ENCODE results near the gene HOXB9.

The HOXB9 gene

DNA sequence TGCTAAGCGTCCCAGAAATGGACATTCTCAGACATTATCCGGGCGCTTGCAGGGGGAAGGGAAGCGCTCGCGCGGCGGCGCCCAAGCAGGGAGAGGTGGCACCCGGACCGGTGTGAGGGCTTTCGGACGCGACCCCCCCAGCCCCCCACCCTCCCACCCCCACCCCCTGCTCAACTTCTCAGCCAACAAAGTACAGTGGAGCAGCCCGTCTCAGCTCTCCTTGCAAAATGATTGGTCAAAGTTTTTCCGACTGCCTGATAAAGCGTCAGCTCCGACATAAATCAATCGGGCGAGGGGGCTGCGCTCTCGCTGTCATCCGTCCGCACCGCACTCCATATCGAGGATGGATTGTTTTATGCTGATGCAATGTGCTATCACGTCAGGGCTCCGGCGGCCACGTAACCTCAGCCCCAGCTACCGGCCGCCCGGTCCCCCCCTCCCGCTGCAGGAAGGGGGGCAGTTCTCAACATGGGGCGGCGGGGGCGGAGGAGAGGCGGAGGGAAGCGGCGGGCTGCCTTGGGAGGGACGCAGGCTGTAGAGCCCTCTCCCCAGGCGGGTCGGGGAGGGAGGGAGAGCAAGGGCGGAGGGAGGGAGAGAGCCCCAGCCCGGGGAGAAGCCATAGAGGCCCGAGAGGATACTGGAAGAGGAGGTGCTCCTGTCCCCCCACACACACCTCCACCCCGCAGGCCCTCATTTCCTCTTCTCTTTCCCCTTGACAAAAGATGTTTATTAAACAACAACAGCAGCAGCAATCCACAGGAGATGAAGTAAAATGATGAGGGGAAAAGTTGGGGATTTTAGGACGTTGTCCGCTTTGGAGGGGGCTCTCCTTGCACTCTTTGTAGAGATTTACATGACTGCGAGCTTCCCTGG is at the start of gene HOXB9:
Gene HOXB9 (minus strand): TSS at position 114 of the 873 bp plus-strand sequence. CDS start 89 bp downstream, at position 25.
- DNase-seq, result peak; percentile 63

DNA sequence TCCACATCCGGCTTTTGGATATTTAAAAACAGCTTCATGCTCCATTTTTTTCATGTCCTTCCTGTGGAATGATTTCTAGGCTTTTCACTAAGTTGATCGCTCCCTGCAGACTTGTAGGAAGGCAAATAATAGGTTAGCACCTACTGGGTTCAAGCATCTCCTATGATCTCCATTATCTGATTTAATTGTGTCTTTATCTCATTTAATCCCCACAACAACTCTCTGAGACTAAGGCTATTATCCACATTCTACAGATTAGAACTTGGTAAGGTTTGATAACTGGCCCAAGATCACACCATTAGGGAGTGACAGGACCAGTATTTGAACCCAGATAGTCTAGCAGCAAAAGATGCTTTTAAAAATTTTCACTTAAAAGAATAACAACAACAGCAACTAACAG is 46.2 kb upstream of the HOXB9 start:
- no peak for DNase-seq

DNA sequence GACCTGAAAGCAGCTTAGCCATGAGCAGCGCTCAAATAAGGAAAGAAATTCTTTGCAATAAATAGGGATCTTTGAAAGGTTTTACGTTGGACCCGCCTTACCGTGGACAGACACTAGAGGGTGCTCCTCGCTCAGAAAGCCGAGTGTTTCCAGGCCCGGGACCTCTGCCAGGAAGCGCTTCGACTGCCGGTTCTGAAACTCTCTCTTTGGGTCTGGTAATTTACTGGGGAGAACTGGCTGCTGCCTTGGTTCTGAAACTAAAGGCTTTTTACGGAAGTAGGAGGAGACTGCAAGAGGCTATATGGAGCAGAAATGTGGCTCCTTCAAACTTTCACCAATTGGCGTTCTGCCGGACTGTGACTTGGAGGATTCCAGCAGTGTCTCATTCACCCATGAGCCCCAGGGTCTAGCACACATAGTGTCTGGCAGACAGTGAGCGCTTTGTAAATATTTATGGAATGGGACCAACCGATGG is 45.6 kb upstream of the HOXB9 start:
- peak; percentile 78 for DNase-seq

DNA sequence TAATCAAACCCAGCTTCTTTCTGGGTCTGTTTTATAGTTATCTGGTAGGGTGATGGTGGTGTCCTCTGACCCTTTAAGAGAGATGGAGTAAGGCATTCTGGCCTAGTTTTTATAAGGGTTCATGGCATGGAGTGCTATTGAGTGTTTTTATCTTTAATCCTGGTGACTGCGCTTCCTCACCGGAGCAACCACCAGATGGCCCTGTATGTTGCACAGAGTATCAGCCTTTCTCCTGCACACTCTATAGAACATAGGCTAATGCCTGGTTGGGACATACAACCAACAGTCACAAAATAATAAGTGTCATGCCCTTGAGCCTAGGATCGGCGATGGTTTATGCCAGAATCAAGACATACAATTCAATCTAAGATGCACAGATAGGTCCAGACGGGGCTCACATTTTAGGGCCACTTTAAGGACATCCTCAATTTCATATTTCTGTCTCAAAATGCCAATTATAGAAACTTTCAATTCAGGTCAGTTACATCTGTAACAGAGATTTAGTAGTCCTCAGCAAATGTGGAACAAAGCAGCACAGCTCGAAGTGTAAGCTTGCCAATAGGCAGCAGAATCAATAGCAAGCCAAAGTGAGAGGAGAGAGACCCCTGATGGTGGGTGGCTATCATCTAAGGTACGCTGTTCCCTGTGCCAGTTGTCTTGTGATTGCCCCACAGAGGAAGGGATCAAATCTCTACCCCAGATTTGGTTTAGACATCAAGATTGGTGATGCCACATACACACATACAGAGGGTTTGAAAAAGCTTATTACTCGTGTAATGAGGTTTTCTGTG is 37.2 kb upstream of the HOXB9 start:
- DNase-seq, result no peak

DNA sequence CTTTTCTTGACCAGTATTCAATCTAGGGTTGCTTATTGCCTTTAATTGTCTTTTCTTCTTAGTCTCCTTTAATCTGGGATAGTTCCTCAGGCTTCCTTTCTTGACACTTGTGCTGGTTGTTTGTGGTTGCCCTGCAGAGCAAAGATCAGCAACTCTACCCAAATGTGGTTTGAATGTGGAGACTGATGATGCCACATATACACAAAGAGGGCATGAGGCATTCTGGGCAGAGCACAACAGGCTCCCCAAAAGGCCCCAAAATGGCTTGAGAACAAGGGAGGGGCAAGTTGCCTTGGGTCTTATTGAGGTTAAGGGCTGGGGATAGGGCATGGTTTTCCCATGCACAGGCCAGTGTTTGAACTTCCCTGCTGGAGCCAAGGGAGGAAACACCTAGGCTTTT is 29.8 kb upstream of the HOXB9 start:
- DNase-seq, result no peak

DNA sequence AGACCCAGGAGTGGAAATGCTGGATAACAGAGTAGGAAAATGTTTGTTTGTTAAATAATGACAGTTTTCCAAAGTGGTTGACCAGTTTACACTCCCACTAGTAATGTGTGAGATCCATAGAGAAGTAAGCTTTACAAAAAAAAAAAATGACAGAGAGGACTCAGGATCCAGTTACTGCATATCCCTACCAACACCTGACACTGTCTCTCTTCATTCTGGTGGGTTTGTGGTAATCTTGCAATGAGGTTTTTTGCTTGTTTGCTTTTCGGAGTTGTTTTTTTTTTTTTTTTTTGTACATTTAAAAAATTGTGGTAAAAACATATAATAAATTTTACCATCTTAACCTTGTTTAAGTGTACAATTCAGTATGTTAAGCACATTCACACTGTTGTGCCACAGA is 23.6 kb upstream of the HOXB9 start:
- no peak for DNase-seq

DNA sequence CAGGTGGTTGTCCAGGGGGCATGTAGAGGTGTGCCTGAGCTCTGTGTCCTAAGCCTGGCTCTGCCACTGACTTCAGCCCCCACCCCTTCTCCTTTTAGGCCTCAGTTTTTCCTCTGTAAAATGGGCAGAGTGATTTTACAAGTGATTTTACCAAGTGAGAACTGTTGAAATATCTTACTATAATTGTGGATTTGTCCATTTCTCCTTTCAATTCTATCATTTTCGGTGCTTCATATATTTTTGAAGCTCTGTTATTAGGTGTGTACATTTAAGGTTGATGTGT is 21.7 kb upstream of the HOXB9 start:
- DNase-seq, result no peak

DNA sequence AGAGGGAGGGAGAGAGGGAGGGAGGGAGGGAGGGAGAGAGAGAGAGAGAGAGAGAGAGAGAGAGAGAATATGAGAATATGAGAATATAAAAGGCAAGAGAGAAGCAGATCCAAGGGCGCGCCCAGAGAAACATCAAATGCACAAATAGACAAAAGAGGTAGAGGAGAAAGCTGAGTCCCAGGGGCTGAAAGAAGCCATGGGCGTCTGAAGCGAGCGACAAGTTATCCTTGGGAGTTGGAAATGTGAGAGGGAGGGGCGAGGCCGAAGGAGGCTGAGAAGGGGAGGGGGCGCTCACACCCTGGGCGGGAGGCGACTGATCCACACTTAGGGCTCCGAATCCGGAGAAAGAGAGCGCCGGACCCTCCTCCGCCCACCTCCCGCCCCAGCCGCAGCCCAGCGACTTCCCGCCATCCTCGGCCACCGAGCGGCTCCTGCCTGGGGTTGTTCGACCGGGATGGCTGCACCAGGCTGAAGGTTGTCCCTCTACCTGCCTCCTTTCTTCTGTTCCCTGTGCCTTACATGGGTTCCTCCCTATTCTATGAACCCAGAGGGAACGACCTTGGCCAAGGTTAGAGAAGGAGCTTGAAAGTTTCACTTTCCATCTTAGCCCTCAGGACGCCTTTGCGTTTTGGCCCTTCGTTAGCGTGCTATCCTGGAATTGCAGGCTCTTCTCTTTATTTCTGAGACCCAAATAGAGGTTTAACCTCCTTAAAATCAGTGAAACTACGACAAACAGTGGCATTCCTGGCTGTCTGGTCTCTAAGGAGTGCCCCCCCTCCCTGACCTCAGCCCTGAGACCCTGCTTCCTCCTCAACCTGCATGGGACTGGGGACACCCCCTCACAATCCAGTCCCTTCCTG is 21.2 kb upstream of the HOXB9 start:
- no peak for DNase-seq

DNA sequence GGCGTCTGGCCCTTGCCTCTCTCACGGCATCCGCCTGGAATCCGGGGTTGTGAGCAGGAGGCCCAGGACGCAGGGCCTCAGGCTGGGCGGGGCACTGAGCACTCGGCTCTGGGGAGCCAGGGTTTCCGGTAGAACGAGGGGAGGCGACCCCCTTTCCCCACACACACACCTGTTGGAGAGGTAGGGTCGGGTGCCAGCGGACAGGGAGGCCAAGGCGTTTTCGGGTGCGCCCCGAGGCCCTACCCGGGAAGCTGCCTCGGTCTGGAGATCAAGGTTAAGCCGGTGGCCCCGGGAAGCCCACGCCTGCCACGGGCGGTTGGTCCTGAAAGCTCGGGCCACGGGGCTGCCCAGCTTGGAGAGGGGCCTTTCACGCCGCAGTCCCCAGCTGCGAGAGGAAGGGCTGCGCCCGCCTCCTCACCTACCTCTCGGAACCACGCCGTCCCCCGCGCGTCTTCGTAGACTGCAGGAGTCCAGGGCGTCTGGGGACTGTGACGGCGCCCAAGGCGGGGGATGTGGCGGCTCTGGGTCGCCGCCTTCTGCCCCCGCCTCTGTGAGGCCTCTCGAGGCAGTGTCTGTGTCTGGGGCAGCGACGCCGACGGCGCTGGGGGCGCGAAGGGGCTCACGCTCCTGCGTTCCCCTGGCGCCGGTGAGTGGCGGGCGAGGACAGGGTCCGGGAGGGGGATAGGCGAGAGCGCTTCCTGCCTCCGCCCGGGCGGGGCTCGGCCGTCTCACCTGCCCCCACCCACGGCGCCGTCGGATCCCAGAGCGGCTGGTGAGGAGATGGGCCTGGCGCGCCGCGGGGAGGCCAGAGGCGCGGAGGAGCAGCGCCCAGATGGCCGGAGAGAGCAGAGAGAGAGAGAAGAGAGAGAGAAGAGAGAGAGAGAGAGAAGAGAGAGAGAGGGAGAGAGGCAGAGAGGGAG is 20.3 kb upstream of the HOXB9 start:
- DNase-seq, result peak; percentile 46

DNA sequence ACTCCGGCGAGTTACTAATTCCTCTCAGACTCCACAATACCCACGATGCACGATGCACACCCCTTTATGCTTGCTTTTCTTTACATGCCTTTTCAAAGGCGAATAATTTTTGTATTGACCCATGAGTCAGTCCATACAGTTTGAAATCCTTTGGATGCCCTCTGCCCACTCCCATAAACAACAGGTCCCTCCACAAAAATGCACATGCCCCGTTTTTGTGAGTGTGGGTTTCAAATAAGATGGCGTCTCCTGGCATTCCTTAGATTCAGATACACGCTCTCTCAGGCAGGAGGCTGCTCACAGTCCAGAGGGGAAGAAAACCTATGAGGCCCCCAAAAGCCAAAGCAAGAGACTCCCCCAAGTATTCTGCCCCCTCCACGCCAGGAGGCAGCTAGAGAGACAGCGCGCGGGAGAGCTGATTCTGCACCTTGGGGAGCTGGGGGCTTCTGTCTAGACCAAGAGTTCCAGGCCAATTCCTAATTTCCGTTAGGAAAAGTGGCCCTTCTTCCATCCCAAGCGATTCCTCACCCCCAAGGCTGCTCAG is 19.6 kb upstream of the HOXB9 start:
- no peak for DNase-seq

DNA sequence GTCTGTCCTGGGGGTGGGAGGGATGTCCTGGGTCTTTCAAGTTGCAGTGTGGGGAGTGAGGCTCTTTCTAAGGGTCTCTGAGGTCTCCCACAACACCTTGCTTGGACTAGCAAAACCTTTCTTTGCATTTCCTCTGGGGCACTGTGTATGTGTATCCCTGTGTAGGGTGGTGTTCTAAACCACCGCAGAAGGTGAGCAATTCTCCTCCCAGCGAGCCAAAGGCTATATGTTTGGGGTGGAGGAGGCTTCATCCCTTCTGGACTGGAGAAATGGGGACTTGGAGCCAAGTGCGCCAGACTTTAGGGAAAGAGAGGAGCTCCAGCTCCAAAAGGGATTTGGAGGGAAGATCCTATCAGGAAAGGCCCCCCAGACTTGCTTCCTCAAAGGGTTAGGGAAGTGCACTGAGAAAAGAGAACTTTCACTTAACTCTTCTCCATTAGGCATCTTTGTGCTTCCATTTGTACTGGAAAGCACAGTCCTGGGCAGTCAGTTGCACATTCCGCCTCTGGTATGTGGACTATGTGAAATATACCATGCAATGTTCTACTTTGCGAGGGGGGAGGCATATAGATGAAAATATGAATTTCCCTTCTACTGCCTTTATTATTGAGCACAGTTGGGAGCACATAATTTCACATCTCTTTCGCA is 18.9 kb upstream of the HOXB9 start:
- DNase-seq, result no peak

DNA sequence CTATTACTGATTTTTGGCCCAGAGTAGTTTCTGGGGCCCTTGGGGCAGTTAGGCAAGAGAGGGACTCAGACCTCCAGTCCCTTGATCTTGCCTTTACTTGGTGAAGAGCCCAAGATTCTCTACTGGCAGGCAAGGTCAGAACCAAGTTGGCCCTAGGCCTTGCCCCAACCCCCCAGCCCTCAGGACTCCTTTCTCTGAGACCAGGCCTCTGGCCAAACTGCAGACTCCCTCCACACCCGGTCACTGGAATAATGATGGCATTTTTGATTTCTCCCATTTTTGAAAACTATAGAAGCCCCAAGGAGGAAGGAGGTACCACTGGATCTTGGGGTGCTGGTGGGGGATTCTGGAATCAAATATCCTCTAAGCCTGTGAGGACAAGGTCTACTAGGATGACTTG is 18.0 kb upstream of the HOXB9 start:
- no peak for DNase-seq

DNA sequence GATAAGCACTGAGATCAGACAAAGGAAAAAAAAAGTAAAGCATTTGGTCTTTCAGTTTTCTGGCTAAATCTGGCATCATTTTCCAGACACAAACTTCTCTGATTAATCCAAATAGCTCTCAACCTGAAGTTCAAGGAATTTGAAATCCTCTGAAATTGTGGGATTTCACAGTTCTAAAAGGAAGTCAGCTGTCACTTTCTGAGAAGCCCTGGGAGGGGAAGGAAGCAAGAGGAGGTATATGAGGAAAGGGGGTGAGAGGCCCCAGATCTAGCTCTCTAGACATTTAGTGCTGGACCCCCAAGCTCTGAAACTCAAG is 17.5 kb upstream of the HOXB9 start:
- DNase-seq, result no peak

DNA sequence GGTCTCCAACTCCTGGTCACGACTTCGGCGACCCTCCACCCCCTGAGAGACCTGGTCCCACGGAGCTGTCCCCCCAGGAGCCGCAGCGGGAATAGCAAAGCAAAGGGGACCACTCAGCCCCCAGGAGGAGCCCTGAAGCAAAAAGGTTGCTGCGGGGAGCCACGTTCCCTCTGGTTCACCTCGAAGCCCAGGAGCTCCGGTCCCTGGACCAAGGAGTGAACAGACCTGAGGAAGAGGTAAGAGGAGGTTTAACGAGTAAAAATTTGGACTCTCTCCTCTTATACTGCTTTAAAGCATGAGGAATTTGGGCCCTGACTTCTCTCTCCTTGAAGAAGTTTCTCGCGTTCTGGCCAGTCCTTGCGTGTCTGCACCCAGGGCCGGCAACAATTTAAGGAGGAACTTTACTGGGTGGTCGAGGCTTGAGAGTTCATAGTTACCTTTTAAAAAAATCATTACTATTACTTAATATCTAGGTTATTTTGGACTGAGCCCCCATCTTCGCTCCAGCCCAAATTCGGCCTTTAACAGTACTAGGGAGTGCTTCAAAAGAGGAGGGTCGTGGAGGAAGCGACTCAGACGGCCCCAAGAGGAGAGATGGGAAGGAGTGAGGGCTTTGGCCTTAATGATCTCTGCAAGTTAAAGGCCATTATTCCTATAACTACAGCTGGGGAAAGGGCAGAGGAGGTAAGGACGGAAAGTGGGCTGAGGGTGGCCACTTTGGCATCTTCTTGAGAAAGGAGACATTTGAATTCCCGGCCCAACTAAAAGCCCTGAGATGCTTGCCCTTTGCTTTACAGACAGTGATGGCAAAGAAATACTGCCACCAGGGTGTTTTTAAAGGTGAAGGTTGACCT is 16.9 kb upstream of the HOXB9 start:
- no peak for DNase-seq

DNA sequence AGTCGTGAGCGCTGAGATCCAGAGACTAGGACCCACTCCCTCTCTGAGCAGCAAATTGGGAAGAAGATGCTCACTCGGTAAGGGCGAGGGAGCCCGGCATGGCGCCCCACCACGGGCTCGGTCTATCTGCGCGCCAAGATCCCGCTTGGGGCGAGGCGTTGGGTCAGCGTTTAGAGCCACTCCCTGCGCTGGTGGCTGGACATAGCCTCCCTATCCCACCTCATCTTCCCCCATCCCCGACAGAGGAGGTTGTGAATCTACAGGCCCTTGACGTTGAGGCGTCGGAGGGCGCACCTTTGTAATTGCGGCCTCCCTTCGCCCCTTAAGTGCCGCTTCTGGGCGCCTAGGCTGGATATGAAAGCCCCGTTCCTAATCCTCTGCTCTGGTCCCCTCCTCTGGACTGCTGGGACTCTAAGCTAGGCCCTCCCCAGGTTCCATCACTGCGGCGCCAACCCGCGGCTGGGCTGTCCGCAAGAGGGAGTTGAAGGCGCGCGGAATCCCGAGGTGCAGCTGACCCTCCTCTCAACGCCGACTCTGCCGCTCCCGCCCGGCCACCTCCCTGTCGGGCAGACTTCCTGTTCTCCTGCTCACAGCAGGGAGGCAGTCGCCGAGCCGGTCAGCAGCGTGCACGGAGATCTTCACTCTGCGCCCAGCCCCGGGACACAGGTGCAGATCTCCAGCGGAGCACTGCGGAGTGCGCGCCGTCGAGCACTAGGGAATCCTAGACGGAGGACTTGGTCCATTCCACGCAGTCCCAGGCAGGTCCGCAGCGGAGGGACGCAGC is 16.1 kb upstream of the HOXB9 start:
- DNase-seq, result no peak

DNA sequence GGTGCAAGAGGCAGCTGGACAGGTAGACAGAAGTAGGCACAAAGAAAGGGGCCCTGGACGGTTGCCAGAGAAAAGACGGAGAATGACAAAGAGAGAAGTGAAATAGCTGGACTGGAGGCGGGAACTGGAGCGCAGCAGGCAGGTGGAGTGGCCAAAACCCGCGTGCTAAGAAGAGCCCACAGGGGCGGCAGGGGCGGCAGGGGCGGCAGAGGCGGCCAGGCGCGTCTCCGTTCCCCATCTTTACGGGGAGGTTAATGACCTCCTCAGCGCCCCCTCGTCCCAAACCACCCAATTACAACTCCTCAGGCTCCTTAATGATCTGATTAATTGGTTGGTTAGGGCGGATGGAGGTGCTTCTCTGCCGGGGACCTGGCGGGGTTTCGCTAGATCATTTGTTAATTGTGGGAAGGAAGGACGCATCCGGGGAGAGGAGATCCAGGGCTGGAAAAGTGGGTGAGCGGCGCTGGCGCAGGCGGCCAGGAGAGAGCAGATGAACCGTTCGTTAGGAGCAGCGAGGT is 15.4 kb upstream of the HOXB9 start:
- DNase-seq, result no peak

DNA sequence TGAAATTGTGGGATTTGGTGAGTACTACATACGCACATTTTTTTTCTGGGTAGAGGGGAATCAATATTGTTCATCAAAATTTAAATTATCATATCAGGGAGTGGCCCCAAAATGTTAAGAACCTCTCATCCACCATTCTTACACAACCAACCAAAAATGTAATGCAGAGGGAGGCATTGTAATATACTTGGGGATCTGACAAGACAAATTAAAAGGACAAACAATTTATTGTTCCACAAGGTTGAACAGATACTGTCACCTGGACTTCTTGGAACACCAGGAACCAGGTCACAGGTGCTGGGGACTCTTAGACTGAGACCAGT is 14.7 kb upstream of the HOXB9 start:
- DNase-seq, result no peak

DNA sequence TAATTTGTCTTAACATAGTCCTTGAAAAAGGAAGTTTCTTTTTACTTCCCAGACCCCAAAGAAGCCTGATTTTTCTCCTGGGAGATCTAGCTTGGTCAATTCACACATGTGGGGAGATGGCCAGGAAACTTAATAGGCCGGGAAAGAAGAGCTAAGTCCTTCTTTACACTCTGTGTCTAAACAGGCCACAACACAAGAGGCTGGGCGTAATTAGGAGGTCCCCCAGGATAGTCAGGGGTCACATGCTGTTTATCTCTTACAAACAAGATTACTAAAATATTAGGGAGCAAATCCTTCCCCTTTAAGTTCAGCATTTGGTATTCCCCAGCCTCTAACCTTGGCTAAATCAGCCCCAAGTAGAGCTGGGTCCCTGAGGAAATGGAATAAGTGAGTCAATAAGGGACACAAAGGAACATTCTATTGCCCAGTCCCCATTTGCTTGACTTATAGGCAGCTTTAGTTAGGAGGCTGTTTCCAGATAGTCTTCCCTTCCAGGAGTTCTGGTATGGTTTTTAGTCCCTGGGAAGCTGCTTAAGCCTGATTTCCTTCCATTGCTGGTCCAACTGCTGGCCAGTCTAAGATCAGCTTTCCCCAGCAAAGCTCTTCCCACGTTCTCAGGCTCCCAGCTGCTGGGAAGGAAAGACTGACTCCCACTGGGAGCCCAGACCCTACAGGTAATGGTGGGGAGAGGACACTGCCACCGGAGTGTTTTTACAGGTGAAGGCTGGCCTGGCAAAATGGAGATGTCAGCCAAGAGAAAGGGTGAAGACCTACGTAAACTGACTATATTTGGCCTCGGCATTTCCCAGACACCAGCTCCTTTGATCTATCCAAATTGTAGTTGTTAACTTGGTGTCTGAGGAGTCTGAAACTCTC is 14.1 kb upstream of the HOXB9 start:
- DNase-seq, result no peak

DNA sequence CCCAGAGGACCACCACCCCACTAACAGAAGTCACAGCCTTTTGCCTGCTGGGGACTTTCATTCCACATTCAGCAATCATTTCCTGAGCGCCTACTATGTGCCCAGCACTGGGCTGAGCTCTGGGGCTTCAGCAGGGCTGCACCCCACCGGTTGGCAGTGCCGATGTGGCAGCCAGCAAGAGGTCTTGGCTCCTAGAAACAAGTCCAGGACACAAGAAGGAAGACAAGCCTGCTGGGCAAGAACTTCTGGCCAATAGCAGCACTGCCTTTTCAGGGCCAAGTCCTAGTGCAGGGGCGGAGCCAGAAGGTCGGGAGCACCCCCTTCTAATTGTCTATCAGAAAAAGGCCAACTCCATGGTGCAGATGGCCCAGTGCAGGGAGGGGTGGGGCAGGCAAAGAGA is 13.0 kb upstream of the HOXB9 start:
- DNase-seq, result no peak

Measured in stimulated activated CD4-positive, alpha-beta T cell treated with anti-CD3 and anti-CD28 coated beads, Interleukin-15, amount 100 ng/mL, for 24 hours (primary cell).